Activated CD8-positive, alpha-beta memory T cell treated with anti-CD3 and anti-CD28 coated beads, Interleukin-2, amount 50 U/mL, for 24 hours (primary cell): ENCODE results near the gene RAB33B.
"Not testable (repeated sequence)": the region's sequence is repeated elsewhere in the genome, so short reads cannot be mapped to it uniquely, and the experiment has no call there.

Source experiments
- DNase-seq: peaks from one replicate; pipeline ENCODE4 v3.0.0-alpha.2; 2020; ENCODE audit errors: extremely low read depth

The RAB33B gene

GRCh38 chr4:139464512-139464911 is 10.6 kb downstream of the RAB33B start:
- not testable (repeated sequence) for DNase-seq

DNA sequence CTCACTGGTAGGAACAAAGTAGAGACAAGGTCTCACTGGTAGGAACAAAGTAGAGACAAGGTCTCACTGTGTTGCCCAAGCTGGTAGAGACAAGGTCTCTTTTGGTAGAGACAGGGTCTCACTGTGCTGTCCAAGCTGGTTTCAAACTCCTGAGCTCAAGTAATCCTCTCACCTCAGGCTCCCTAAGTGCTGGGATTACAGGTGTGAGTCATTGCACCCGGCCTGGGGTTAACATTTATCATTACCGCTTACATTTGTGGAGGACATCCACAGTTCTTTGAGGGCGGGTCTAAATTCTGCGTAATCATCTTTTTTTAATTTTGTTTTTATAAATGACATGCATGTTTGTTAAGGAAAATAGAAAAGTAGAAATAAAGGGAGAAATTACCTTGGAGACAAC is 12.0 kb downstream of the RAB33B start:
- DNase-seq = no peak

DNA sequence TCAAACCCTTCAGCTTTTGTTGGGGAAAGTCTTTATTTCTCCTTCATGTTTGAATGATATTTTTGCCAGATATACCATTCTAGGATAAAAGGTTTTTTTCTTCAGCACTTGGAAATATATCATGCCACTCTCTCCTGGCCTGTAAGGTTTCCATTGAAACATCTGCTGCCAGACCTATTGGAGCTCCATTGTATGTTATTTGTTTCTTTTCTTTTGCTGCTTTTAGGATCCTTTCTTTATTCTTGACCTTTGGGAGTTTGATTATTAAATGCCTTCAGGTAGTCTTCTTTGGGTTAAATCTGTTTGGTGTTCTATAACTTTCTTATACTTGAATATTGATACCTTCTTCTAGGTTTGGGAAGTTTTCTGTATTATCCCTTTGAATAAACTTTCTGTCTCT is 14.8 kb downstream of the RAB33B start:
- not testable (repeated sequence) for DNase-seq

DNA sequence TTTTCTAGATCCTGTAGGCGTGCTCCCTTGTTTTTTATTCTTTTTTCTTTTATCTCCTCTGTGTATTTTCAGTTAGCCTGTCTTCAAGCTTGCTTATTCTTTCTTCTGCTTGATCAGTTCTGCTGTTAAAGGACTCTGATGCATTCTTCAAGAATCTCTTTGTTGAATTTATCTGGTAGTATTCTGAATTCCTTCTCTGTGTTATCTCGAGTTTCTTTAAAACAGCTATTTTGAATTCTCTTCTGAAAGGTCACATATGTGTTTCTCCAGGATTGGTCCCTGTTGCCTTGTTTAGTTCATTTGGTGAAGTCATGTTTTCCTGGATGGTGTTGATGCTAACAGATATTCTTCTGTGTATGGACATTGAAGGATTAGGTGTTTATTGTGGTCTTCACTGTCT is 15.3 kb downstream of the RAB33B start:
- no peak for DNase-seq

DNA sequence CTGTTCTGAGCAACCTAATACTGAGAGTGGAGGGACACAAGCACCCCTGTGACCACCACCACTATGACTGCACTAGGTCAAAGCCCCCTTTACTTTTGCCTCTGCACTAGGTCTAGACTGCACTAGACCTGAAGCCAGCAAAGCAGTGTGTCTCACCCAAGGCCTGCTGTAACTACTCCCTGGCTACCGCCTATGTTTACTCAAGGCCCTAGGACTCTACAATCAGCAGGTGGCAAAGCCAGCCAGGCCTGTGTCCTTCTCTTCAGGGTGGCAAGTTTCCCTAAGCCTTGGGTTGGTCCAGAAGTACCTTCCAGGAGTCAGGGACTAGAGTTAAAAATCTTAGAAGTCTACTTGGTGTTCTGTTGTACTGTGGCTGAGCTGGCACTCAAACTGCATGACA is 15.9 kb downstream of the RAB33B start:
- DNase-seq = no peak

GRCh38 chr4:139470295-139470694 is 16.4 kb downstream of the RAB33B start:
- no peak for DNase-seq

DNA sequence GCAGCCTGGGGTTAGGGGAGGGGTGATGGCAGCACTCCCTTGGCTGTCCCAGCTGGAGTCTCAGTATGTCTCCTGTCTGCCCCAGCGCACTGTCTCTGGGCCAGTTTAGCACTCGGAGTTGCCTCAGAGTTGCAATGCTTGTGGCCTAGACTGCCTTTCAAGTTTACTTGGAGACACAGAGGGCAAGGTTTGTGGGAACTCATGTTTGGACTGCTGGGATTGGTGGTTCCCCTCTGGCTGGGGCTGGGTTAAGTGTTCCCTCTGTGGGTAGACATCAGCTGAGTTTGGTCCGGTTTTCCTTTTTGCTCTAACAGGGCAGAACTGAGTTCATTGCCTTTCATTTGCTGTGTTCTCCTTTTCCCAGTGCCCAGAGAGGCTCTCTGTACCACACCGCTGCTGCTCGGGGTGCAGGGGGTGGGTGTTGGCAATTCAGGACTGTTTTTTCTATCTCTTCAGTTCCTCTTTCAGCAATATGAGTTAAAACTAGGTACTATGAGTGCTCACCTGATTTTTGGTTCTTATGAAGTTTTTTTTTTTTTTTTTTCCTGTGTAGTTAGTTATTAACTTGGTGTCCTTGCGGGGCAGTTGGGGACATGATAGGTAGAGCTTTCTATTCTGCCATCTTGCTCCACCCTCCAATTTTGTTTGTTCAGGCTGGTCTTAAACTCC is 17.2 kb downstream of the RAB33B start:
- no peak for DNase-seq

GRCh38 chr4:139472852-139473251 is 18.9 kb downstream of the RAB33B start:
- DNase-seq = no peak

- no peak for DNase-seq
These were observed 22.4 kb downstream of the RAB33B start for GRCh38 chr4:139476363-139476762.

DNA sequence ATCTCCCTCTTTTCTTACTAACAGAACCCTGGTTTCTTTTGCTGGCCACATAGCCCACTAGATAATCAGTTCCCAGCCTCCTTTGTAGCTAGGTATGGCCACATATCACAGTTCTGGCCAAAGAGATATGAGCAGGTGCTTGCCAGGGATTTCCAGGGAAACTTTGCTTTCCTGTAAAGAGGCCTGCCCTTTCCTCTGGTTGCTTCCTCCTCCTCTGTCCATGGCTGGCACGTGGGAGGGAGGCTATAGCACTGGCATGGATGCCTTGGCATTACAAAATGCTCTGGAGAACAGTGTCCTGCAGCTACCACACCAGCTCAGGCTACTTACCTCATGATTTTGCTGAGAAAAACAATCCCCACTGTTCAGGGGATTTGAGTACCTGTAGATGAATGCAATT is 27.5 kb downstream of the RAB33B start:
- no peak for DNase-seq

DNA sequence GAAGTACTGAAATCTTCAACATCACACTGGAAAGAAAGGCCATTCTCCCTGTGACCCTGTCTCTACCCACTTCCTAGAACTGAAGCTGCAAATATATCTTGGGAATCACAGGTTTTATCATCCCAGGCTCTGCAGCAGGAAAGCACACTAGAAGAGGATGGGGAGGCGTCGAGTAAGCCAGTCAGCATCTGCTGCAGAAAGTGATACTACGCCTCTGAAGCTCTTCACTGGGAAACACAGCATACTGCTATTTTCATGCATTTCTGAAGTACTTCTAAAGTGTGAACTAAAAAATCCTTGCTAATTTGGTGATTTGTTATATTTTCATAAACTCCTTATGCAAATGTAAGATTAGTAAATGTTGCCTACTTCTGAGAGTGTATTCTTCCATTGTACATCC is 29.1 kb downstream of the RAB33B start:
- DNase-seq = no peak

- no peak for DNase-seq
These were observed 30.9 kb downstream of the RAB33B start for GRCh38 chr4:139484783-139485311.

DNA sequence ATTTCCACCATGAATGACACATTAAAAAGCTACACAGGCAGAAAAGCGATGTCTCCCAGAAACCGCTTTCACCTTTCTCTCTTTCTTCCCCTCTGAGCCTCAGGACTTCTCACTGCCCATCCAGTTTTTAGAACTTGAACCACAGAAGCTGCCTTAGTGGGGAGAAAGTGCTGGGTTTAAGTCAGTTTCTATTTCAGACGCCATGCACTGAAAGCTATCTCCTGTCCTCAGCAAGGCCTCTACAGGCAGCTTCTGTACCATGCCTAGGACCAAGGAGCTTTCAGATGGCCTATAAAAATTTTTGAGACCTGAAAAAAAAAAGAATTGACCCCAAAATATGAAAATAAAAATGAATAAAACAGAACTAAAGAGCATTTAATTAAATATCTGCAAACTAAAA is 34.5 kb downstream of the RAB33B start:
- no peak for DNase-seq

GRCh38 chr4:139489638-139490037 is 35.7 kb downstream of the RAB33B start:
- DNase-seq = no peak

DNA sequence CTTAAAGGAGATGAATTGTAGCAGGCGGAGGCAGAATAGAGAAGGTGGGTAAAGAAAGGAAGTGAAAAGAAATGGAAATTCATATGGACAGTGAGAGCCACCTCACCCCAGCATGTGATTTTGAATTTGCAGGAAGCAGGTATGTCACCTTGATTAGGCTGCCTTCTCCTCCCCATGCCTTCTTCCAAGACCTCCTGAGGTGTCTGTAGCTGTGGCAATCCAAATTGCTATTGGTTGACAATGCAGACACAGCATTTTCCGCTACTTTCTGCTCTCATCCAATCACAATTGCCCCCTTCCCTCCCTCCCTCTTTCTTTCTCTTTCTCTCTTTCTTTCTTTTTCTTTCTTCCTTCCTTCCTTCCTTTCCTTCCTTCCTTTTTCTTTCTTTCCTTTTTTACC is 38.5 kb downstream of the RAB33B start:
- no peak for DNase-seq

DNA sequence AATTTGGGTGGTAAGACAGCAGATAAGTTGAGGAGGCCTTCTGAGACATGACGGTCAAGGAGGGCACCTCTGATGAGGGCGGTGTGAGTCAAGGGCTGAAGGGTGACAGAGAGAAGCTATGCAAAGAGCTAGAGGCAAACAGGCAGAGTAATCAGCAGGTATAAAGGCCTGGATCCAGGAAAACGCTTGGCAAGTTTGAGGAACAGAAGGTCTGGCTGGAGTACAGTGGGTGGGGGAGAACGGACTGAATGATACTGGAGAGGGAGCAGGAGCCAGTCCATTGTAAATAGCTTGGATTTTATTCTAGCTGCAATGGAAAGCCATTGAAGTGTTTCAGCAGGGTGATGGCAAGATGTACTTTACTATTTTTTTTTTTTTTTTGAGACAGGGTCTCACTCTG is 39.3 kb downstream of the RAB33B start:
- no peak for DNase-seq

DNA sequence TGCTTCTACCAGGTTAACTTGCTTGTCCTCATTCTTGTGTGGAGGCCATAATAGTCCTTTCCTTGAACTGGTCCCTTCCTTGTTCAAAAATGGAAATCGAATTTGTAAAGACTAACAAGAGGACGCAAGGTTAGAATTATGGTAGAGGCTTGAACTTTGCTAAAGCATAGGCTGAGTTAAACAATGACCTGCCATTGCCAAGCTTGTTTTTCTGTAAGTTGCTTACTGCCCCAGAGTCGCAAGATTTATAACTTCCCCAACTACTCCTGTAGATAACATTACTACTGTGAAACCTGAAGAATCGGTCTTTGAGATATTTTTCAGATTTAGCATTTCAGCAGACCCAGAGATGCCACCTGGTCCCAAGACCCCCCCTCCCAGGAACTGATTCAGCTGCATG is 45.3 kb downstream of the RAB33B start:
- DNase-seq = no peak

DNA sequence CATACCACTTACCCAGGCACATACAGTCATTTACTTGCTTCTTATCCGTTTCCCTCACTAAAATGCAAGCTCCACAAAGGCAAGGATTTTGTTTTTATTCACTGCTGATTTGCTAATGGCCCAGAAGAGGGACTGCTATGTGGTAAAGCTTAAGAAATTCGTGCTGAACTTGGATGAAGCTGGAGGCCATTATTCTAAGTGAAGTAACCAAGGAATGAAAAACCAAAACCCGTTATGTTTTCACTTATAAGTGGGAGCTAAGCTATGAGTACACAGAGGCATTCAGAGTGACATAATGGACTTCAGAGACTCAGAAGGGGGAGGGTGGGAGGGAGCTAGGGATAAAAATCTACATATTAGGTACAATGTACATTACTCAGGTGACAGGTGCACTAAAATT is 47.2 kb downstream of the RAB33B start:
- no peak for DNase-seq

DNA sequence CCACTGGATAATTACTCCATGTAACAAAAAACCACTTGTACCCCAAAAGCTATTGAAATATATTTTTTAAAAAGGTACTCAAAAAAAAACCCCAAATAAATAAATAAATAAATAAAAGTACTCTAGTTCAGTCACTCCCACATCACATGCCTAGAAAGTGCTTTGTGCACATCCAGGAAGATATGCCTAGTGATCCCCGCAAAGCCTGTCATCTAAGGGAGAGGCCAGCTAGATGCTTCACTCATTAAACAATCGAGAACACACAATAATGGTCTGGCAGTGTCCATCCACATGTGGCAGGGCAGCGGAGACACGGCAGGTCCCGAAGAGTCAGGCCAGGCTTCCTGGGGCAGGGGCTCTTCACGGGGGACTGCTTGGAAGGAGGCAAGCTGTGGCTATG is 47.6 kb downstream of the RAB33B start:
- DNase-seq = no peak

- no peak for DNase-seq
These were observed 48.3 kb downstream of the RAB33B start for GRCh38 chr4:139501927-139502899.

GRCh38 chr4:139503622-139504166 is 49.8 kb downstream of the RAB33B start:
- no peak for DNase-seq

DNA sequence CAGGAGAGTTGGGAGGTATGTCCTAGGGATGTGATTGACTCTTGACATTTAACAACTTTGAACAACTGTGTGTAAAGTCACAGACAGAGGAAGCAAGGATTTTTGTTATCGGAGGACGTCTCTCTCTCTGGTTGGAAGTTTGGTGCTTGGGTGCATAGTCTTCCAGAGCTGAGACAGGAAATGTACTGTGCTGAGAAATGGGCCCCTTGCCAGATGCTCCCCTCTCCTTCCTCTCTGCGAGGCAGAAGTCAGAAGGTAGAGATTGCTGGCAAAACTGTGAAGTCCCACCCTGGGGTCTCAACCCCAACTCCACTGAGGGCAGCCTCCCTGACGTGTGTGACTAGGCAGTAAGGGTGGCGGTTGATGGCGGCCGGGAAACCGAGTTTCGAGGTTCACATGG is 52.9 kb downstream of the RAB33B start:
- DNase-seq = no peak
